Measurements from ENCODE around the gene CCDC60. TPM values are rescaled to one million over a fixed set of nuclear protein-coding genes. Genes with fewer than 3 reads are reported as not detected.

The CCDC60 gene
- total RNA-seq, 1 experiment from 2014 or later = not detected

- H3K9me2 ChIP-seq (ENCODE audit: insufficient read depth) = no peaks in the 10 kb centered on the region
- no peak for ATAC-seq
- no peak overlapping the region for H3K4me3 ChIP-seq (replicated peaks in 1 of 2; ENCODE audit: low read depth in 1 of 2, low read length in 2 of 2)
- CTCF ChIA-PET = no interaction called here
- no peaks in the 10 kb centered on the region for H3K36me3 ChIP-seq (ENCODE audit: control insufficient read depth in 1 of 2, insufficient read depth in 2 of 2, low read length in 2 of 2)
- intact Hi-C loops (cut with micrococcal nuclease) = no loop called here
- no peaks in the 10 kb centered on the region for H3K79me2 ChIP-seq (ENCODE audit: insufficient read depth, low read length)
- H3K9me3 ChIP-seq (ENCODE audit: control insufficient read depth in 1 of 2, insufficient read depth in 1 of 2, low read depth in 1 of 2, low read length in 2 of 2) = peaks cover 3 to 6% of the 10 kb centered on the region in 2 experiments; a peak in 2 of 4 replicates
- H3K27ac ChIP-seq (ENCODE audit: low read depth, low read length) = no peak overlapping the region
- DNase-seq (ENCODE audit: low read depth, low spot score) = no peak
- H2AFZ ChIP-seq (ENCODE audit: low read depth, low read length, poor library complexity, severe bottlenecking) = no peak overlapping the region
- no peaks in the 10 kb centered on the region for H4K20me1 ChIP-seq (ENCODE audit: insufficient read depth)
- no TSS peak for BruUV-seq (replicated peaks)
- no peak overlapping the region for H3K4me2 ChIP-seq (ENCODE audit: low read length)
- TF ChIP-seq, protein P1, sequence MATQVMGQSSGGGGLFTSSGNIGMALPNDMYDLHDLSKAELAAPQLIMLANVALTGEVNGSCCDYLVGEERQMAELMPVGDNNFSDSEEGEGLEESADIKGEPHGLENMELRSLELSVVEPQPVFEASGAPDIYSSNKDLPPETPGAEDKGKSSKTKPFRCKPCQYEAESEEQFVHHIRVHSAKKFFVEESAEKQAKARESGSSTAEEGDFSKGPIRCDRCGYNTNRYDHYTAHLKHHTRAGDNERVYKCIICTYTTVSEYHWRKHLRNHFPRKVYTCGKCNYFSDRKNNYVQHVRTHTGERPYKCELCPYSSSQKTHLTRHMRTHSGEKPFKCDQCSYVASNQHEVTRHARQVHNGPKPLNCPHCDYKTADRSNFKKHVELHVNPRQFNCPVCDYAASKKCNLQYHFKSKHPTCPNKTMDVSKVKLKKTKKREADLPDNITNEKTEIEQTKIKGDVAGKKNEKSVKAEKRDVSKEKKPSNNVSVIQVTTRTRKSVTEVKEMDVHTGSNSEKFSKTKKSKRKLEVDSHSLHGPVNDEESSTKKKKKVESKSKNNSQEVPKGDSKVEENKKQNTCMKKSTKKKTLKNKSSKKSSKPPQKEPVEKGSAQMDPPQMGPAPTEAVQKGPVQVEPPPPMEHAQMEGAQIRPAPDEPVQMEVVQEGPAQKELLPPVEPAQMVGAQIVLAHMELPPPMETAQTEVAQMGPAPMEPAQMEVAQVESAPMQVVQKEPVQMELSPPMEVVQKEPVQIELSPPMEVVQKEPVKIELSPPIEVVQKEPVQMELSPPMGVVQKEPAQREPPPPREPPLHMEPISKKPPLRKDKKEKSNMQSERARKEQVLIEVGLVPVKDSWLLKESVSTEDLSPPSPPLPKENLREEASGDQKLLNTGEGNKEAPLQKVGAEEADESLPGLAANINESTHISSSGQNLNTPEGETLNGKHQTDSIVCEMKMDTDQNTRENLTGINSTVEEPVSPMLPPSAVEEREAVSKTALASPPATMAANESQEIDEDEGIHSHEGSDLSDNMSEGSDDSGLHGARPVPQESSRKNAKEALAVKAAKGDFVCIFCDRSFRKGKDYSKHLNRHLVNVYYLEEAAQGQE (IDR thresholded peaks at IDR 0.05; ENCODE audit: low read depth) = no peak
- TF ChIP-seq ZNF274 (IDR thresholded peaks at IDR 0.05; ENCODE audit: low read depth, low read length) (no peak), TCF7L2 (IDR thresholded peaks at IDR 0.05; ENCODE audit: borderline replicate concordance, extremely low read depth, insufficient read depth, insufficient read length) (no peak), EGR1 (IDR thresholded peaks at IDR 0.05; ENCODE audit: low read depth) (no peak), ELF1 (IDR thresholded peaks at IDR 0.05; ENCODE audit: borderline replicate concordance, low read depth) (no peak), CBX3 (IDR thresholded peaks at IDR 0.05; ENCODE audit: low read depth) (no peak), EZH2 (IDR thresholded peaks at IDR 0.05) (no peak), RAD21 (IDR thresholded peaks at IDR 0.05; ENCODE audit: low read depth) (no peak), ZFX (IDR thresholded peaks at IDR 0.05) (no peak)
- TF ChIP-seq, protein P2, sequence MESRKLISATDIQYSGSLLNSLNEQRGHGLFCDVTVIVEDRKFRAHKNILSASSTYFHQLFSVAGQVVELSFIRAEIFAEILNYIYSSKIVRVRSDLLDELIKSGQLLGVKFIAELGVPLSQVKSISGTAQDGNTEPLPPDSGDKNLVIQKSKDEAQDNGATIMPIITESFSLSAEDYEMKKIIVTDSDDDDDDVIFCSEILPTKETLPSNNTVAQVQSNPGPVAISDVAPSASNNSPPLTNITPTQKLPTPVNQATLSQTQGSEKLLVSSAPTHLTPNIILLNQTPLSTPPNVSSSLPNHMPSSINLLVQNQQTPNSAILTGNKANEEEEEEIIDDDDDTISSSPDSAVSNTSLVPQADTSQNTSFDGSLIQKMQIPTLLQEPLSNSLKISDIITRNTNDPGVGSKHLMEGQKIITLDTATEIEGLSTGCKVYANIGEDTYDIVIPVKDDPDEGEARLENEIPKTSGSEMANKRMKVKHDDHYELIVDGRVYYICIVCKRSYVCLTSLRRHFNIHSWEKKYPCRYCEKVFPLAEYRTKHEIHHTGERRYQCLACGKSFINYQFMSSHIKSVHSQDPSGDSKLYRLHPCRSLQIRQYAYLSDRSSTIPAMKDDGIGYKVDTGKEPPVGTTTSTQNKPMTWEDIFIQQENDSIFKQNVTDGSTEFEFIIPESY (IDR thresholded peaks at IDR 0.05; ENCODE audit: extremely low read depth, insufficient replicate concordance, low read length) = no peak
- TF ChIP-seq, protein P3, sequence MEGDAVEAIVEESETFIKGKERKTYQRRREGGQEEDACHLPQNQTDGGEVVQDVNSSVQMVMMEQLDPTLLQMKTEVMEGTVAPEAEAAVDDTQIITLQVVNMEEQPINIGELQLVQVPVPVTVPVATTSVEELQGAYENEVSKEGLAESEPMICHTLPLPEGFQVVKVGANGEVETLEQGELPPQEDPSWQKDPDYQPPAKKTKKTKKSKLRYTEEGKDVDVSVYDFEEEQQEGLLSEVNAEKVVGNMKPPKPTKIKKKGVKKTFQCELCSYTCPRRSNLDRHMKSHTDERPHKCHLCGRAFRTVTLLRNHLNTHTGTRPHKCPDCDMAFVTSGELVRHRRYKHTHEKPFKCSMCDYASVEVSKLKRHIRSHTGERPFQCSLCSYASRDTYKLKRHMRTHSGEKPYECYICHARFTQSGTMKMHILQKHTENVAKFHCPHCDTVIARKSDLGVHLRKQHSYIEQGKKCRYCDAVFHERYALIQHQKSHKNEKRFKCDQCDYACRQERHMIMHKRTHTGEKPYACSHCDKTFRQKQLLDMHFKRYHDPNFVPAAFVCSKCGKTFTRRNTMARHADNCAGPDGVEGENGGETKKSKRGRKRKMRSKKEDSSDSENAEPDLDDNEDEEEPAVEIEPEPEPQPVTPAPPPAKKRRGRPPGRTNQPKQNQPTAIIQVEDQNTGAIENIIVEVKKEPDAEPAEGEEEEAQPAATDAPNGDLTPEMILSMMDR (IDR thresholded peaks at IDR 0.05 in 2 of 3, conservative IDR thresholded peaks at IDR 0.05 in 1 of 3; ENCODE audit: borderline replicate concordance in 1 of 3, insufficient read depth in 1 of 3, low read depth in 2 of 3, low read length in 2 of 3) = no peak
- TF ChIP-seq, protein P4, sequence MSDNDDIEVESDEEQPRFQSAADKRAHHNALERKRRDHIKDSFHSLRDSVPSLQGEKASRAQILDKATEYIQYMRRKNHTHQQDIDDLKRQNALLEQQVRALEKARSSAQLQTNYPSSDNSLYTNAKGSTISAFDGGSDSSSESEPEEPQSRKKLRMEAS (IDR thresholded peaks at IDR 0.05) = no peak
- POLR2A ChIA-PET = no interaction called here
- RAD21 ChIA-PET (ENCODE audit: low non-redundant PET in 1 of 2, low total read pairs in 2 of 2, uncharacterized antibody in 2 of 2, unreplicated experiment in 2 of 2) = no interaction called here
- H3K9ac ChIP-seq (ENCODE audit: low read length) = no peak overlapping the region
- H3K4me1 ChIP-seq (ENCODE audit: control insufficient read depth in 1 of 2, insufficient read depth in 2 of 2, low read length in 2 of 2) = no peaks in the 10 kb centered on the region
- peaks cover 17% of the 10 kb centered on the region for H3K27me3 ChIP-seq (ENCODE audit: insufficient read depth, low read length)
Observed at GRCh38 chr12:119456824-119457223, 122.3 kb downstream of the CCDC60 start.

All from HCT116 (cell line).